Duodenal mucosa (tissue), 2 donors: Measurements from ENCODE around the gene CORO2A.
"Not testable (repeated sequence)": the region's sequence is repeated elsewhere in the genome, so short reads cannot be mapped to it uniquely, and the experiment has no call there.

Experiments used
- H3K27ac ChIP-seq: one replicate; pipeline ENCODE4 v1.7.0; 2013; ENCODE audit warnings: low read depth, low read length
- H3K27me3 ChIP-seq, 2 donors: one replicate each; pipeline ENCODE4 v1.7.0; 2013; ENCODE audit warnings: low read length in 2 of 2, control low read depth in 1 of 2; ENCODE audit not compliant: insufficient read depth in 2 of 2, control insufficient read depth in 1 of 2
- H3K36me3 ChIP-seq, 2 donors: one replicate each; pipeline ENCODE4 v1.7.0; 2013; ENCODE audit warnings: low read length in 2 of 2, control low read depth in 1 of 2; ENCODE audit not compliant: insufficient read depth in 2 of 2, control insufficient read depth in 1 of 2
- H3K4me1 ChIP-seq, 2 donors: one replicate each; pipeline ENCODE4 v1.7.0; 2013; ENCODE audit warnings: low read length in 2 of 2, control low read depth in 1 of 2; ENCODE audit not compliant: insufficient read depth in 2 of 2, control insufficient read depth in 1 of 2
- H3K4me3 ChIP-seq, 2 donors: one replicate each; pipeline ENCODE4 v1.7.0; 2013; ENCODE audit warnings: low read length in 2 of 2, low read depth in 1 of 2
- H3K9ac ChIP-seq, 2 donors: one replicate each; pipeline ENCODE4 v1.7.0; 2013; ENCODE audit warnings: low read length in 2 of 2, low read depth in 1 of 2
- H3K9me3 ChIP-seq, 2 donors: one replicate each; pipeline ENCODE4 v1.7.0; 2013; ENCODE audit warnings: low read length in 2 of 2, control low read depth in 1 of 2; ENCODE audit not compliant: control insufficient read depth in 1 of 2

The CORO2A gene

GRCh38 chr9:98134702-98135557 lies 57.5 kb downstream of the CORO2A start:
- Histone ChIP-seq H3K9me3 (no peaks in the 10 kb centered on the region), H3K36me3 (peaks cover 38 to 76% of the 10 kb centered on the region in 2 donors), H3K27me3 (no peaks in the 10 kb centered on the region), H3K4me1 (no peaks in the 10 kb centered on the region), H3K9ac (no peak overlapping the region), H3K4me3 (no peak overlapping the region), H3K27ac (no peak overlapping the region)

- no peaks in the 10 kb centered on the region for H3K9me3 ChIP-seq
- H3K27ac ChIP-seq, result no peak overlapping the region
- H3K4me1 ChIP-seq, result no peaks in the 10 kb centered on the region
- H3K27me3 ChIP-seq, result no peaks in the 10 kb centered on the region
- H3K4me3 ChIP-seq, result no peak overlapping the region
- no peak overlapping the region for H3K9ac ChIP-seq
- H3K36me3 ChIP-seq, result peaks cover 39 to 90% of the 10 kb centered on the region in 2 donors
Measured at GRCh38 chr9:98132806-98133631, 59.4 kb downstream of the CORO2A start.

GRCh38 chr9:98132158-98132557 lies 60.3 kb downstream of the CORO2A start:
- Histone ChIP-seq H3K27ac (no peak overlapping the region), H3K36me3 (peaks cover 42 to 89% of the 10 kb centered on the region in 2 donors), H3K27me3 (no peaks in the 10 kb centered on the region), H3K9ac (no peak overlapping the region), H3K4me1 (no peaks in the 10 kb centered on the region), H3K4me3 (no peak overlapping the region), H3K9me3 (no peaks in the 10 kb centered on the region)

- no peaks in the 10 kb centered on the region for H3K27me3 ChIP-seq
- no peak overlapping the region for H3K9ac ChIP-seq
- no peak overlapping the region for H3K4me3 ChIP-seq
- peaks cover 46 to 87% of the 10 kb centered on the region in 2 donors for H3K36me3 ChIP-seq
- H3K4me1 ChIP-seq, result no peaks in the 10 kb centered on the region
- H3K27ac ChIP-seq, result no peak overlapping the region
- no peaks in the 10 kb centered on the region for H3K9me3 ChIP-seq
Measured at GRCh38 chr9:98130576-98131228, 61.7 kb downstream of the CORO2A start.

GRCh38 chr9:98130060-98130459 lies 62.4 kb downstream of the CORO2A start:
- H3K27me3 ChIP-seq, H3K9me3 ChIP-seq, H3K4me1 ChIP-seq, H3K4me3 ChIP-seq, H3K27ac ChIP-seq, H3K9ac ChIP-seq: not testable (repeated sequence)
- H3K36me3 ChIP-seq, result peaks cover 45 to 85% of the 10 kb centered on the region in 2 donors

GRCh38 chr9:98129451-98129881 lies 63.0 kb downstream of the CORO2A start:
- H3K27me3 ChIP-seq, result no peaks in the 10 kb centered on the region
- no peaks in the 10 kb centered on the region for H3K4me1 ChIP-seq
- no peak overlapping the region for H3K4me3 ChIP-seq
- no peak overlapping the region for H3K9ac ChIP-seq
- no peak overlapping the region for H3K27ac ChIP-seq
- no peaks in the 10 kb centered on the region for H3K9me3 ChIP-seq
- H3K36me3 ChIP-seq, result peaks cover 45 to 85% of the 10 kb centered on the region in 2 donors

- Histone ChIP-seq H3K9ac (no peak overlapping the region), H3K27ac (no peak overlapping the region), H3K4me3 (no peak overlapping the region), H3K4me1 (no peaks in the 10 kb centered on the region), H3K36me3 (peaks cover 36 to 76% of the 10 kb centered on the region in 2 donors), H3K27me3 (no peaks in the 10 kb centered on the region), H3K9me3 (no peaks in the 10 kb centered on the region)
Measured at GRCh38 chr9:98128316-98128715, 64.1 kb downstream of the CORO2A start.

- Histone ChIP-seq H3K9ac (no peak overlapping the region), H3K9me3 (no peaks in the 10 kb centered on the region), H3K36me3 (peaks cover 27 to 71% of the 10 kb centered on the region in 2 donors), H3K27ac (no peak overlapping the region), H3K27me3 (no peaks in the 10 kb centered on the region), H3K4me3 (no peak overlapping the region), H3K4me1 (no peaks in the 10 kb centered on the region)
Measured at GRCh38 chr9:98127226-98127625, 65.2 kb downstream of the CORO2A start.

GRCh38 chr9:98124637-98125426 lies 67.6 kb downstream of the CORO2A start:
- Histone ChIP-seq H3K27ac (no peak overlapping the region), H3K9ac (no peak overlapping the region), H3K27me3 (no peaks in the 10 kb centered on the region), H3K36me3 (peaks cover 21 to 50% of the 10 kb centered on the region in 2 donors), H3K4me3 (no peak overlapping the region), H3K4me1 (peaks cover 20 to 22% of the 10 kb centered on the region in 2 donors), H3K9me3 (no peaks in the 10 kb centered on the region)
